DND-41 (cell line): ENCODE data around the gene ARHGAP26.

ENCODE experiments used
- ATAC-seq: fragments of 200-7000 bp; cut with Tn5 transposase; 3 replicates; pipeline ENCODE4 v1.9.1; 2021; ENCODE audit warnings: low read depth; ENCODE audit not compliant: insufficient read depth
- DNase-seq: peaks from one replicate; pipeline ENCODE4 v3.0.0-alpha.2; 2020
- H2AFZ ChIP-seq: 2 replicates; pipeline ENCODE4 v1.6.0; 2012; ENCODE audit warnings: low read depth, low read length
- H3K27ac ChIP-seq: 2 replicates; pipeline ENCODE4 v1.5.1; 2012; ENCODE audit warnings: low read length, inconsistent platforms
- H3K27me3 ChIP-seq: fragments of 200-600 bp; sonication (generic); 2 replicates; pipeline ENCODE4 v1.6.0; 2012; ENCODE audit warnings: low read length, mild to moderate bottlenecking, inconsistent platforms; ENCODE audit not compliant: insufficient read depth, poor library complexity
- H3K36me3 ChIP-seq: 2 replicates; pipeline ENCODE4 v1.5.1; 2012; ENCODE audit warnings: low read length, inconsistent platforms; ENCODE audit not compliant: insufficient read depth
- H3K4me1 ChIP-seq: 2 replicates; pipeline ENCODE4 v1.5.1; 2012; ENCODE audit warnings: mild to moderate bottlenecking, low read length; ENCODE audit not compliant: insufficient read depth
- H3K4me2 ChIP-seq: 2 replicates; pipeline ENCODE4 v1.6.0; 2012; ENCODE audit warnings: mild to moderate bottlenecking, moderate library complexity, low read length, inconsistent platforms; ENCODE audit not compliant: insufficient read depth
- H3K4me3 ChIP-seq, 2 experiments: fragments of 200-600 bp in 1 of 2; shearing (Covaris generic) in 1 of 2; 2 replicates each; pipeline ENCODE4 v1.5.1; 2012 to 2016; ENCODE audit warnings: inconsistent platforms in 2 of 2, low read length in 2 of 2, mild to moderate bottlenecking in 2 of 2, low read depth in 1 of 2, moderate library complexity in 1 of 2
- H3K79me2 ChIP-seq: 2 replicates; pipeline ENCODE4 v1.6.0; 2012; ENCODE audit warnings: low read length, inconsistent platforms; ENCODE audit not compliant: insufficient read depth
- H3K9ac ChIP-seq: 2 replicates; pipeline ENCODE4 v1.6.0; 2012; ENCODE audit warnings: low read depth, mild to moderate bottlenecking, inconsistent platforms, low read length, moderate library complexity
- H3K9me3 ChIP-seq: 2 replicates; pipeline ENCODE4 v1.5.1; 2012; ENCODE audit warnings: low read length, moderate library complexity, mild to moderate bottlenecking, inconsistent platforms; ENCODE audit not compliant: insufficient read depth, severe bottlenecking
- H4K20me1 ChIP-seq: 2 replicates; pipeline ENCODE4 v1.6.0; 2012; ENCODE audit warnings: low read length; ENCODE audit not compliant: insufficient read depth
- EZH2 ChIP-seq: IDR thresholded peaks from 3 replicates; pipeline ENCODE4 v1.6.1; 2012; ENCODE audit warnings: borderline replicate concordance, low read depth, mild to moderate bottlenecking, moderate library complexity, low read length, inconsistent platforms; ENCODE audit not compliant: severe bottlenecking
- TF ChIP-seq, protein P1 (sequence below): IDR thresholded peaks from 2 replicates; pipeline ENCODE4 v1.5.1; 2012; ENCODE audit warnings: borderline replicate concordance, low read length, moderate library complexity, mild to moderate bottlenecking; ENCODE audit not compliant: poor library complexity, severe bottlenecking; ENCODE audit errors: extremely low read depth

The ARHGAP26 gene

DNA sequence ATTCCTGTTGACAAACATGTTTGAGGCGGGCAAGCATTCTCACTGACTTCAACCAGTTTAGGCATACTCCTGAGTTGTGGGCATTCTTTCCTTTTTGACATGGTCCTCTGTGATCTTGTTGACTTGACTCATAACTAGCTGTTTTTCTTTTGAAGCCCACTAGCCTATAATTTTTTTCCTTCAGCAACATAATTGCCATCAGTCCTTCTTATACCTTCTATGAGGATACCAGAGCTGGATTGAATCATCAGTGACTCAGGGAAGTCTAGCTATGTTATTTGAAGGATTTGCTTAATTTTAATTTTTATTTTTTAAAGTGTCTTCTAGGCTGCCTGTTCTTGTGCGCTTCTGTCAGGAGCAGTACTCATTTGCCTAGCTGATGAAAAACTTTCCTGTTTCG, 373.8 kb downstream of the ARHGAP26 start:
- no peak for DNase-seq

DNA sequence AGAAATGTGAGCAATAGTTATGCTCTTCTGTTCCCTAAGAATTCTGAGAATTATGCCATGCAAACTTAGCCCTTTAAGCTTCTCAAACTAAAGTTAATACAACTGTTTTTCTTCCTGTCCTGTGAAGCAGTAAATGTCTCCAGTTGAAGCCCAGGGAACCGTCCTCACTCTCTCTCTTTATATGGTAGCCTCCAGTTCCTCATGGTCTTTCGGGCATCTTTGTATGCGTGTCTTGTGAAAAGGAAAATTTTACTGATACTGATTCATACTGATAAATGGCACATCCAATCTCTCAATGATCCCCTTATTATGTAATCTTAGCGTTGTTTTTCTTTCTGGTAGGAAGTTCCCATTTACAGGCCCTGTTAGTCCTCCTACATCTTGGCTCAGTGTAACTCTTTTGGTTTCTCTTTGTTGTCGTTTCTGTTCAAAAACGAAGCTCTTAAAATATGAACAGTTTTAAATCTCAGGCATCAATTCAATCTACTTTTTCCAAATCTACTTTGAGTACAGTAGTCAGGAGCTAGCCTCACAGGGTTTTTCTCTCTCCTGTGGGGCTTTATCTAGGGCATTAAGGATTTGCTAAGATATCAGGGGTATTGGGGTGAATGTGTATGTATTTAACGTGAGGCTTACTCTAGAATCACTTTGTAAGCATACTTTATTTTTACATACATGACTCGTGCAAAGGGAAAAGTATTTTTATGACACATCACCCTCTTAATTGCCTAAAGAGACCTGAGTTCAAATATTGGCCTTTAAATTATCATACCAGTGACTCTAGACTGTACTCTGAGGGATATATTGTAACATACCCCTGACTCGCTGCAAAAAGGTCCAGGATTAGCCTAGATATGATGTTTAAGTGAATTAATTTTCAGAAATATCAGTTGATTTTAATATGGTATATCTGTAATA, 375.3 kb downstream of the ARHGAP26 start:
- TF ChIP-seq, protein P1, sequence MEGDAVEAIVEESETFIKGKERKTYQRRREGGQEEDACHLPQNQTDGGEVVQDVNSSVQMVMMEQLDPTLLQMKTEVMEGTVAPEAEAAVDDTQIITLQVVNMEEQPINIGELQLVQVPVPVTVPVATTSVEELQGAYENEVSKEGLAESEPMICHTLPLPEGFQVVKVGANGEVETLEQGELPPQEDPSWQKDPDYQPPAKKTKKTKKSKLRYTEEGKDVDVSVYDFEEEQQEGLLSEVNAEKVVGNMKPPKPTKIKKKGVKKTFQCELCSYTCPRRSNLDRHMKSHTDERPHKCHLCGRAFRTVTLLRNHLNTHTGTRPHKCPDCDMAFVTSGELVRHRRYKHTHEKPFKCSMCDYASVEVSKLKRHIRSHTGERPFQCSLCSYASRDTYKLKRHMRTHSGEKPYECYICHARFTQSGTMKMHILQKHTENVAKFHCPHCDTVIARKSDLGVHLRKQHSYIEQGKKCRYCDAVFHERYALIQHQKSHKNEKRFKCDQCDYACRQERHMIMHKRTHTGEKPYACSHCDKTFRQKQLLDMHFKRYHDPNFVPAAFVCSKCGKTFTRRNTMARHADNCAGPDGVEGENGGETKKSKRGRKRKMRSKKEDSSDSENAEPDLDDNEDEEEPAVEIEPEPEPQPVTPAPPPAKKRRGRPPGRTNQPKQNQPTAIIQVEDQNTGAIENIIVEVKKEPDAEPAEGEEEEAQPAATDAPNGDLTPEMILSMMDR, result no peak
- TF ChIP-seq EZH2, result no peak
- Histone ChIP-seq H4K20me1 (no peaks in the 10 kb centered on the region), H3K27me3 (no peaks in the 10 kb centered on the region), H3K36me3 (peaks cover 17% of the 10 kb centered on the region; the same call in 1 of the 2 replicates), H2AFZ (no peak overlapping the region), H3K27ac (no peak overlapping the region), H3K4me1 (no peaks in the 10 kb centered on the region), H3K9me3 (no peaks in the 10 kb centered on the region), H3K79me2 (no peaks in the 10 kb centered on the region), H3K4me3 (no peak overlapping the region), H3K4me2 (no peak overlapping the region), H3K9ac (no peak overlapping the region)
- DNase-seq (no peak), ATAC-seq (no peak)

More for the DNA sequence above, 373.8 kb downstream of the ARHGAP26 start:
- Histone ChIP-seq H3K4me2 (no peak overlapping the region), H3K9ac (no peak overlapping the region), H3K27ac (no peak overlapping the region), H3K27me3 (no peaks in the 10 kb centered on the region), H3K4me3 (no peak overlapping the region), H4K20me1 (no peaks in the 10 kb centered on the region), H3K36me3 (peaks cover 10% of the 10 kb centered on the region; the same call in 1 of the 2 replicates), H3K79me2 (no peaks in the 10 kb centered on the region), H2AFZ (no peak overlapping the region), H3K4me1 (no peaks in the 10 kb centered on the region), H3K9me3 (no peaks in the 10 kb centered on the region)
- TF ChIP-seq, protein P1, result no peak
- TF ChIP-seq EZH2, result no peak
- ATAC-seq, result no peak

- Histone ChIP-seq H3K9ac (no peak overlapping the region), H4K20me1 (no peaks in the 10 kb centered on the region), H3K4me3 (no peak overlapping the region), H3K27me3 (no peaks in the 10 kb centered on the region), H3K27ac (no peak overlapping the region), H2AFZ (no peak overlapping the region), H3K36me3 (peaks cover 17% of the 10 kb centered on the region; the same call in 1 of the 2 replicates), H3K9me3 (no peaks in the 10 kb centered on the region), H3K4me2 (no peak overlapping the region), H3K4me1 (no peaks in the 10 kb centered on the region), H3K79me2 (no peaks in the 10 kb centered on the region)
- TF ChIP-seq EZH2, result no peak
- TF ChIP-seq, protein P1, result no peak
- no peak for DNase-seq
- ATAC-seq, result no peak
Observed at GRCh38 chr5:143146161-143146560, 376.0 kb downstream of the ARHGAP26 start.
